ENCODE measurements around the gene FCMR. TPM values are rescaled to one million over a fixed set of nuclear protein-coding genes. Genes with fewer than 3 reads are reported as not detected.

The FCMR gene
- total and polyA plus RNA-seq, 2 experiments from 2014 or later, result 0.84 TPM; not detected in 1

DNA sequence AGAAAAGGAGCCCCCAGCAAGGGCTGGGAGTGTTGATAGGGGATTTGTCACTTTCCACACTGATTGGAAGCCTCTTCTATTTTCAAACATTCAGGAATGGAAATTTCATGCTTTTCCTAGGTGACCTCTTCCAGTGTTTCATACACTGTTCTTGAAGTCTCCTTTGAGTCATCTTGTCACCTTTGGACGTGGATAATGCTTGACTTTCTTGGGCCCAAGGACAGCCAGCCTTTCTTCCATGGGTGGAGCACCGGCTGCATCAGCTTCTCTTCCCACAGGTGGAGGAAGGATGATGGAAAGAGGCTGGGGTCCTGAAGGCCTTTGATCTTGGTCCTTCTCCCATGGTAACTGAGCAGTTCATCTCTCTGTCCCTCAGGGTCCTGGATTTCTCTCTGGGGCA, 36.4 kb upstream of the FCMR start:
- no peaks in the 10 kb centered on the region for H3K79me2 ChIP-seq (replicated peaks; ENCODE audit: insufficient read depth)
- no peak overlapping the region for H3K27ac Mint-ChIP-seq
- H3K9me2 ChIP-seq (ENCODE audit: insufficient read depth), result no peaks in the 10 kb centered on the region; the same call in 1 of the 2 replicates
- H3K4me2 ChIP-seq, result no peak overlapping the region
- no peaks in the 10 kb centered on the region for H3K36me3 Mint-ChIP-seq (ENCODE audit: low read depth)
- no peak overlapping the region for H3K4me3 Mint-ChIP-seq
- TF ChIP-seq EZH2phosphoT487 (IDR thresholded peaks at IDR 0.05; ENCODE audit: unreplicated experiment) (no peak), NANOG (IDR thresholded peaks at IDR 0.05; ENCODE audit: borderline replicate concordance) (no peak), POLR2AphosphoS5 (IDR thresholded peaks at IDR 0.05; ENCODE audit: low read depth) (no peak), CREB1 (CRISPR knock-in tag; IDR thresholded peaks at IDR 0.05; ENCODE audit: low read depth) (no peak), ETS1 (IDR thresholded peaks at IDR 0.05) (no peak), JUNB (IDR thresholded peaks at IDR 0.05; ENCODE audit: unreplicated experiment) (no peak), ZNF114 (CRISPR knock-in tag; IDR thresholded peaks at IDR 0.05) (no peak), EZH2 (IDR thresholded peaks at IDR 0.05; ENCODE audit: low read depth, unreplicated experiment) (no peak), ZNF331 (CRISPR knock-in tag; IDR thresholded peaks at IDR 0.05; ENCODE audit: low read depth) (no peak), ZNF462 (CRISPR knock-in tag; IDR thresholded peaks at IDR 0.05) (no peak), CTCF (conservative IDR thresholded peaks at IDR 0.05; ENCODE audit: low read depth in 2 of 2) (no peak), STAT1 (IDR thresholded peaks at IDR 0.05; ENCODE audit: unreplicated experiment) (no peak)
- TF ChIP-seq, protein P1, sequence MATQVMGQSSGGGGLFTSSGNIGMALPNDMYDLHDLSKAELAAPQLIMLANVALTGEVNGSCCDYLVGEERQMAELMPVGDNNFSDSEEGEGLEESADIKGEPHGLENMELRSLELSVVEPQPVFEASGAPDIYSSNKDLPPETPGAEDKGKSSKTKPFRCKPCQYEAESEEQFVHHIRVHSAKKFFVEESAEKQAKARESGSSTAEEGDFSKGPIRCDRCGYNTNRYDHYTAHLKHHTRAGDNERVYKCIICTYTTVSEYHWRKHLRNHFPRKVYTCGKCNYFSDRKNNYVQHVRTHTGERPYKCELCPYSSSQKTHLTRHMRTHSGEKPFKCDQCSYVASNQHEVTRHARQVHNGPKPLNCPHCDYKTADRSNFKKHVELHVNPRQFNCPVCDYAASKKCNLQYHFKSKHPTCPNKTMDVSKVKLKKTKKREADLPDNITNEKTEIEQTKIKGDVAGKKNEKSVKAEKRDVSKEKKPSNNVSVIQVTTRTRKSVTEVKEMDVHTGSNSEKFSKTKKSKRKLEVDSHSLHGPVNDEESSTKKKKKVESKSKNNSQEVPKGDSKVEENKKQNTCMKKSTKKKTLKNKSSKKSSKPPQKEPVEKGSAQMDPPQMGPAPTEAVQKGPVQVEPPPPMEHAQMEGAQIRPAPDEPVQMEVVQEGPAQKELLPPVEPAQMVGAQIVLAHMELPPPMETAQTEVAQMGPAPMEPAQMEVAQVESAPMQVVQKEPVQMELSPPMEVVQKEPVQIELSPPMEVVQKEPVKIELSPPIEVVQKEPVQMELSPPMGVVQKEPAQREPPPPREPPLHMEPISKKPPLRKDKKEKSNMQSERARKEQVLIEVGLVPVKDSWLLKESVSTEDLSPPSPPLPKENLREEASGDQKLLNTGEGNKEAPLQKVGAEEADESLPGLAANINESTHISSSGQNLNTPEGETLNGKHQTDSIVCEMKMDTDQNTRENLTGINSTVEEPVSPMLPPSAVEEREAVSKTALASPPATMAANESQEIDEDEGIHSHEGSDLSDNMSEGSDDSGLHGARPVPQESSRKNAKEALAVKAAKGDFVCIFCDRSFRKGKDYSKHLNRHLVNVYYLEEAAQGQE (IDR thresholded peaks at IDR 0.05; ENCODE audit: unreplicated experiment), result no peak
- H3K27me3 ChIP-seq (ENCODE audit: insufficient read depth), result no peaks in the 10 kb centered on the region
- no peak for DNase-seq (ENCODE audit: low spot score)
- H3K9me3 Mint-ChIP-seq, result no peaks in the 10 kb centered on the region
- peaks cover 7% of the 10 kb centered on the region for H3K27me3 Mint-ChIP-seq (ENCODE audit: insufficient read depth, low read depth, poor library complexity)
- no peaks in the 10 kb centered on the region for H3K4me1 Mint-ChIP-seq
- ATAC-seq, result no peak
- no peak overlapping the region for H2AFZ ChIP-seq
- H3K4me1 ChIP-seq (ENCODE audit: insufficient read depth), result no peaks in the 10 kb centered on the region
- H3K36me3 ChIP-seq (ENCODE audit: insufficient read depth), result no peaks in the 10 kb centered on the region
- no peaks in the 10 kb centered on the region for H3F3A ChIP-seq (replicated peaks; ENCODE audit: low read depth)
- H3K27ac ChIP-seq (ENCODE audit: low read depth), result no peak overlapping the region
- no peaks in the 10 kb centered on the region for H4K20me1 ChIP-seq (replicated peaks; ENCODE audit: insufficient read depth)
- no peak overlapping the region for H3K4me3 ChIP-seq
